ENCODE results near the gene EYS. TPM values are rescaled to one million over a fixed set of nuclear protein-coding genes. Genes with fewer than 3 reads are reported as not detected.

The EYS gene
- total RNA-seq, 1 experiment from 2014 or later, result not detected

- TF ChIP-seq CTCF (conservative IDR thresholded peaks at IDR 0.05), result no peak
- no peak overlapping the region for H3K23ac ChIP-seq (ENCODE audit: insufficient read length, low read depth, low read length)
- no peak overlapping the region for H4K91ac ChIP-seq (ENCODE audit: insufficient read length, low read depth, low read length)
- no peaks in the 10 kb centered on the region for H3K9me3 Mint-ChIP-seq
- no peak overlapping the region for H2BK20ac ChIP-seq (ENCODE audit: low read depth, low read length, poor library complexity, severe bottlenecking)
- no peak overlapping the region for H3K4me2 ChIP-seq (ENCODE audit: insufficient read depth, insufficient read length, low read length)
- no peak overlapping the region for H4K8ac ChIP-seq (replicated peaks; ENCODE audit: insufficient read length, low read depth, low read length)
- no peak overlapping the region for H3K27ac Mint-ChIP-seq
- H3K79me2 ChIP-seq (ENCODE audit: insufficient read depth, low read length), result no peaks in the 10 kb centered on the region
- no peak overlapping the region for H2BK120ac ChIP-seq (ENCODE audit: low read depth, low read length, poor library complexity, severe bottlenecking)
- no peaks in the 10 kb centered on the region for H3K27me3 ChIP-seq (ENCODE audit: insufficient read depth, low read length)
- H3K4me1 ChIP-seq (ENCODE audit: insufficient read depth, low read length), result no peaks in the 10 kb centered on the region; the same call in 1 of the 2 replicates
- H3K9ac ChIP-seq (ENCODE audit: extremely low read depth, insufficient read length, low read length), result no peak overlapping the region
- no peak overlapping the region for H3K14ac ChIP-seq (ENCODE audit: insufficient read depth, low read length)
- no peak overlapping the region for H3K4me3 Mint-ChIP-seq
- H3K27me3 Mint-ChIP-seq (ENCODE audit: low read depth), result no peaks in the 10 kb centered on the region
- H3K27ac ChIP-seq (ENCODE audit: insufficient read length, low read depth, low read length), result no peak overlapping the region
- H4K5ac ChIP-seq (ENCODE audit: insufficient read length, low read depth, low read length), result no peak overlapping the region
- H3K18ac ChIP-seq (ENCODE audit: insufficient read length, low read depth, low read length), result no peak overlapping the region
- H3K36me3 Mint-ChIP-seq (ENCODE audit: insufficient read depth in 1 of 3, low read depth in 3 of 3), result no peaks in the 10 kb centered on the region
- H2BK12ac ChIP-seq (ENCODE audit: insufficient read length, low read depth, low read length), result no peak overlapping the region
- H3K79me1 ChIP-seq (ENCODE audit: insufficient read depth, low read depth, low read length, poor library complexity, severe bottlenecking), result no peaks in the 10 kb centered on the region
- H2AFZ ChIP-seq (ENCODE audit: low read length), result no peak overlapping the region
- peaks cover 17 to 18% of the 10 kb centered on the region in 2 experiments for H3K4me1 Mint-ChIP-seq
- DNase-seq, result no peak
- no peak overlapping the region for H2BK5ac ChIP-seq (ENCODE audit: insufficient read length, low read length)
- H3T11ph ChIP-seq (ENCODE audit: low read length), result no peak overlapping the region
- no peaks in the 10 kb centered on the region for H3K9me3 ChIP-seq (ENCODE audit: control insufficient read depth, low read depth, low read length)
- H2AK5ac ChIP-seq (ENCODE audit: insufficient read length, low read length), result no peak overlapping the region
- H2BK15ac ChIP-seq (ENCODE audit: low read depth, low read length), result no peak overlapping the region
- no peak overlapping the region for H3K56ac ChIP-seq (ENCODE audit: insufficient read length, low read depth, low read length)
- no peak overlapping the region for H3K4ac ChIP-seq (ENCODE audit: low read depth, low read length)
- no peaks in the 10 kb centered on the region for H3K23me2 ChIP-seq (ENCODE audit: insufficient read length, low read depth, low read length, poor library complexity, severe bottlenecking)
- no peaks in the 10 kb centered on the region for H4K20me1 ChIP-seq (ENCODE audit: control insufficient read depth, insufficient read depth, insufficient read length)
- WGBS (ENCODE audit: extremely low coverage, insufficient read length, low lambda C conversion rate), result no CpG with 5 or more reads among the region's 3 CpGs
Measured at GRCh38 chr6:64256483-64256882, 1450.5 kb downstream of the EYS start.
